HG02973 (cell line): ENCODE data around the gene TEAD2.

Source experiments
- ATAC-seq: cut with Tn5 transposase; IDR thresholded peaks from one replicate; pipeline ENCODE4 v1.9.1; 2021; ENCODE audit warnings: moderate library complexity; ENCODE audit not compliant: unreplicated experiment

TEAD2 gene

DNA sequence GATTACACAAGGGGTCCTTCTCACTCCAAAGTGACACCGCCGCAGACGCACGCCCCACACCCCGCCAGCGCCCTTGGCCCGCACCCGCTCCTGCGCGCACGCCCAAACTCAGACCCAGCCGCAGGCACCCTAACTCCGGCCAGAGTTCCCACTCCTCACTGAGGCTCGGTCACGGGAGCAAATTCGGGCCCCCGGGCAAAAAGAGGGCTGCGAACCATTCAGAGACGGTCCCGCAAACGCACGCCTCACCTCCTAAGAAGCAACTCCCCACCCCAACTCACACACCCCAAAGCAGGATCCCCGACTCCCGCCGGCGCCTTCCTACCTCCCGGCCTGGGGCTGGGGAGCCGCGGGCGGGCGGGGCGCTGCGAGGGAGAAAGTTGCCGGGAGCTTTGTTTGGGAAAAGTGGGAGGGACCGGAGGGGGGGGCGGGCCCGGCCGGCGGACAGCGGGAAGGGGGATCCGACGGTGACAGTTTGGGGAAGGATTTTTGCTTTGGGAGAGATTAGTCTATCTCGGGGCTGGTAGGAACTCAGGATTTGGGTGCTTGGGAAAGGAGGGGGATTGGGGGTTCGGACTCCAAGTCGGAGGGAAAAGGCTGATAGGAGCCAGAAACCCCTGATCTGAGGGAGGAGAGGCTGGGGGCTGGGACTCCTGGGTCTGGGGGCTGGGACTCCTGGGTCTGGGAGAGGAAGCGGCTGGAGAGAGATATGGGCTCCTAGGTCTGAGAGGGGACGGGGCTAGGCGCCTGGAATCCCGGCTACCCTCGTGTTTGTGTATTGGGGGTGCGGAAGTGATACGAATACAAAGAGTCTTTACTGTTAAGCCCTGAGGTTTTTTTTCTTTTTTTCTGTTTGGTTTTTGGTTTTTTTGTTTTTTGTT, at the start of gene TEAD2:
TSS of gene TEAD2 (minus strand) at position 369 of the 881 bp plus-strand sequence. CDS start 2,341 bp downstream, outside the sequence.
- ATAC-seq = no peak

GRCh38 chr19:49411681-49412326, 49.6 kb upstream of the TEAD2 start:
- no peak for ATAC-seq

DNA sequence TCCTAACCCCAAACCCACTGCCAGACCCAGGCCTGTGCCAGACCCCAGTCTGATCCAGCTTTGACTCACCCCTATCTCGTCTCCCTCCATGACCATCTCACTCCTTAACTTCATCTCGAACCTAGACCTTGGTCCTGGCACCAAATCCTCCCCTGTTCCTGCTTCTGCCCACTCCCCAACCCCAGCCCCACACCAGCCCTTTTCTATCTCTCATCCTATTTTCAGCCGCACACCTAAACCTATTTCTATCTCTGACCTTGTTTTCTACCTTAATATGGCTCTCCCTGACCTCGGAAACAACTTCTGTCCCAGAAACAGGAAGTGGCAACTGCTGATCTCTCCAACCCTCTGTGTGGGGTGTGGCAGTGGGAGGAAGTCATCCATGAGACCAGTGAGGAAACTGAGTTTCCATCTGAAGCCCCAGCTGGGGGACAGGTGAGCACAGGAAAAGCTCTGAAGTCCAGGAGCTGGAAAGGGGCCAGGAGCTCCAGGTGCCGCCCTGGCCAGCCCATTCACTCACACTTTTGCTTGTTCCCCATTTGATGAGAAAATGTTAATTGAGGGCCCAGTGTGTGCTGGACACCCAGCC, 47.3 kb upstream of the TEAD2 start:
- ATAC-seq = no peak

- no peak for ATAC-seq
These were observed 46.7 kb upstream of the TEAD2 start for GRCh38 chr19:49408816-49409440.

DNA sequence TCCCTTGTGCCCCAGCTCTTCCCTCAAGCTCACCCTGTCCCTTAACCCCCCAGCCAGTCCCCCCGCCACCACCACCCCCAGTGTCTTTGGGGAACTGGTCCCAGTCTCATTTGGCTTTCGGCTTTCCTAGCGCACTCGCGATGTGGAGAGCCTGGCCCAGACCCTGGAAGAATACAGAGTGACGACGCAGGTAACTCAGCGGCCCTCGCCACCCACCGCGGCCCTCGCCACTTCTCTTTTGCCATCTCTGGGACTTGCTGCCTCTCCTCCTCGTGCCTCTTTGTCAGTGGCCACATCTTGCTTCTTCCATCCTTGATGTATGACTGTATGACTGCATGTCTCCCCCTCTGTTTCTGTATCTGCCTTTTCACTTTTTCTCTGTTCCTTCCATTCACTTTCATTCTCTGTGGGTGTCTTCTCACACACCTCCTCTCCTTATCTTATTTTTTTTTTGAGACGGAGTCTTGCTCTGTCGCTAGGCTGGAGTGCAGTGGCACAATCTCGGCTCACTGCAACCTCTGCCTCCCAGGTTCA, 45.3 kb upstream of the TEAD2 start:
- ATAC-seq = no peak

DNA sequence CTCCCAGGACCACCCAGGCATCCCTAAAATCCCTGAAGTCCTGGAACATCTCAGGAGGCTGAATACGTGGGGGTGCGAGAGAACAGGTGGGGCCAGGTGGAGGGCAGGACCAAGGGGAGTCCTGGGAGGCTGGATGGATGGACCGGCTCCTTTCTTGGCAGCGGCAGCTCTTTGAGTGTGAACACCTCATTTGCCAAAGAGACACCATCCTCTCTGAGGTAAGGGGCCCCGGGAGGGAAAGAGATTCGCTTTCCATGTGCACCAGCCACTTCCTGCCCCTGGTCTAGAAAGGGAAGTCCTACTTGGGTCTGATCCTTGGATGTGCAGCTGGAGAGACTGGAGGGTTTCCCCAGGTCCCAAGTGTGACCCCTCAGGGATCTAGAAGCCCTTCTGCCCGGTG, 44.9 kb upstream of the TEAD2 start:
- no peak for ATAC-seq

GRCh38 chr19:49403404-49404187, 41.4 kb upstream of the TEAD2 start:
- ATAC-seq = no peak

- no peak for ATAC-seq
These were observed 37.8 kb upstream of the TEAD2 start for GRCh38 chr19:49400029-49400428.

- ATAC-seq = no peak
These were observed 36.7 kb upstream of the TEAD2 start for GRCh38 chr19:49398931-49399330.

DNA sequence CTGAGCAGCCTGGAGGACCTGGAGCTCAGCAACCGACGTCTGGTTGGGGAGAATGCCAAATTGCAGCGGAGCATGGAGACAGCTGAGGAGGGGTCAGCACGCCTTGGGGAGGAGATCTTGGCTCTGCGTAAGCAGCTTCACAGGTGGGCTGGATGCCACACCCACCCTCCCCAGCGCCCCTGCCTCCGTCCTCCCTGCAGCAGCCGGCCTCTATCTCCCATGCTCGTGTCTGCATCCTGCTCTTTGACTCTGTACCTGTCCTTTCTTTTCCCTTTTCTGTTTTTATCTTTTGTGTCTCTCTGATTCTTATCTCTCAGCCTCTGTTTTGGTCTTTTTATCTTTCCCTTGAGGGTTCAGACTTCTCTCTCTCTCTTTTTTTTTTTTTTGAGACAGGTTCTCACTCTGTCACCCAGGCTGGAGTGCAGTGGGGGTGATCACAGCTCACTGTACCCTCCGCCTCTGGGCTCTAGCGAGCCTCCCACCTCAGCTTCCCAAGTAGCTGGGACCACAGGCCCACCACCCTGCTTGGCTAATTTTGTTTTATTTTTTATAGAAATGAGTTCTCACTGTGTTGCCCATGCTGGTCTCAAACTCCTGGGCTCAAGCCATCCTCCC, 35.9 kb upstream of the TEAD2 start:
- no peak for ATAC-seq

- no peak for ATAC-seq
These were observed 34.7 kb upstream of the TEAD2 start for GRCh38 chr19:49396738-49397505.

GRCh38 chr19:49395581-49396407, 33.6 kb upstream of the TEAD2 start:
- no peak for ATAC-seq

GRCh38 chr19:49393881-49394280, 31.7 kb upstream of the TEAD2 start:
- no peak for ATAC-seq

- ATAC-seq = no peak
These were observed 29.6 kb upstream of the TEAD2 start for GRCh38 chr19:49391581-49392399.

GRCh38 chr19:49390929-49391359, 28.7 kb upstream of the TEAD2 start:
- no peak for ATAC-seq

- ATAC-seq = no peak
These were observed 28.1 kb upstream of the TEAD2 start for GRCh38 chr19:49390131-49390928.

GRCh38 chr19:49389406-49389805, 27.2 kb upstream of the TEAD2 start:
- ATAC-seq = no peak
